ENCODE results near the gene UBL4A.

Gene UBL4A

DNA sequence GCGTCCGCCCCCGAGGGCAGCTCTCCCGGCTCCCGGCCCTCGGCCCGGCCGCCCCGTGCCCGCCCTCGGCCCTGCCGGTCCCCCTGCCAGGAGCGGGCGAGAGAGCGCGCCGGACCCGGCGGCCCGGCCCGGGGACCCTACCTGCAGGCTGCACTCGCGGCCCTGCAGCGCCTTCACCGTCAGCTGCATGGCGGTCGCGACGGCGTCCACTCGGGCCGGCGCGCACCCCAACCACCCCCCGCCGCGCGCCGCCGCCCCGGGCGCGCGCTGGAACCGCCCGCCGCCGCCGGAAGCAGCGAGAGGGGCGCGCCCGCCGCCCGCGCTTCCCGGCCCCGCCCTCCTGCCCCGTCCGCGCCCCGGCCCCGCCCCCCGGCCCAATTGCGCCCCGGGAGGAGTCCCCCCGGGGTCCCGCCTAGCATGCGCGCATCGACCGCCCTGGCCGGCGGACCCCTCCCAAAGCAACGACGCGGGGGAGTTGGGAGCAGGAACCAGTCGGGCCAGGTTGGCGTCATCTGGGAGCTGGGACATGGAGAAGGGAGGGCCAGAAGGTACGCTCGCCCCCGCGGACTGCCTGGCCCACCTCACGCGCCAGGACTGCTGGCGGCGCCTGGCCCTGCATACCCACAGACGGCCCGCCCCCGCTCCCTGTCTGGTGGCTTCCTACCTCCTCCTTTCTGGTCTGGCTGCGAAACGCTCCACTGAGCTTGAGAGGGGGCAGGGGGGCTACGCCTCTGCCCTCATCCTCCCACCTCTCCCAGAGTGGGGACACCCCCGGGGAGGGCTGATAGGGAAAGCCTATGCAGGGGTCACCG lies at the start of gene UBL4A:
Gene UBL4A (minus strand): TSS at position 220 of the 812 bp plus-strand sequence. CDS start 31 bp downstream, at position 189.
- peak; percentile 31 for DNase-seq (ENCODE audit: low read depth)

- no peak for DNase-seq (ENCODE audit: low read depth)
Observed at GRCh38 chrX:154535892-154536291, 49.5 kb upstream of the UBL4A start.

DNA sequence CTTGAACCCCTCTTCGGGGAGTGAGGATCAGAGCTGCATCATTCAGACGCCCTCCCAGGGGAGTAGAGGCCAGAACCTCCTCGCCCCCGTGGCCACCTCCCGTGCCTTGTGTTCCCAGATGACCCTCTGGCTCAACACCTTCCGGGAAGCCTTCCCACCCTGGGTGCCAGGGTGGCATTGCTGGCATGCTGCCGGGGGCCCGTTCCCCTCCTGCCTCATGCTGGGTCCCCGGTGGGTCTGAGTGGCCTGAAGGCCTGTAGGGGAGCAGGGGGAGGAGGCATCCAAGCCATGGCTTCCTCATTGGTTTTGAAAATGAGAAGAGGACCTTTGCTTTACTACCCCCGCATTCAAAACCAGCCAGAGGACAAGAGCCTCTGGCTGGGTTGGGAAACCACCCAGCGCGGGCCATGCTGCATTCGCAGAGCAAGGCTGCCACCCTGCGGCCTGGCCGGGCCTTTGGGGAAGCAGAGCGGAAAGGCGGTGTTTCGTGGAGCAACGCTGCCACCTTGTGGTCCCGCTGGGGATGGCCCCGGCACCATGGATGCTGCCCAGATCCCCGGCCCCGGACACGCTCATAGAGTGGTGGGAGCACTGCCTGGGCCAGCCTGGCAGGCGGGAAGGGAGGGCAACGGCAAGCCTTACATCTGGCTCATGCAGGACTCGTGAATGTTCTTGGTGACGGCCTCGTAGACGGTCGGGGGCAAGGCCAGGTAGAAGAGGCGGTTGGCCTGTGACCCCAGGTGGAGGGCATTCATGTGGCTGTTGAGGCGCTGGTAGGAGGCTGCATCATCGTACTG lies 48.3 kb upstream of the UBL4A start:
- DNase-seq (ENCODE audit: low read depth) = peak; percentile 58

DNA sequence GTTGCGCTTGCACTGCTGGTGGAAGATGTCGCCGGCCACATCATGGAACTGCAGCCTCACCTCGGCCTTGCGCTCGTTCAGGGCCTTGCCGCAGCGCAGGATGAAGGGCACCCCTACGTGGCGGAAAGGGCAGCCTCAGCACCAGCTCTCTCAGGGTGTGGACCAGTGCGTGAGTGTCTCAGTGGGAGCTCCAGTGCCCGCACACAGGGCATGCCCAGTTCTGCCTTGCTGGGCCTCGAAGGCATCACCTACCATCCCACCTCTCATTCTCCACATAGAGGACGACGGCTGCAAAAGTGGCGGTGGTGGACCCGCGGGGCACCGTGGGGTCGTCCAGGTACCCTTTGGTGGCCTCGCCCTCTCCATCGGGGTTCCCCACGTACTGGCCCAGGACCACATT lies 46.3 kb upstream of the UBL4A start:
- no peak for DNase-seq (ENCODE audit: low read depth)

- no peak for DNase-seq (ENCODE audit: low read depth)
Observed at GRCh38 chrX:154531626-154532025, 45.2 kb upstream of the UBL4A start.

GRCh38 chrX:154530286-154530685 lies 43.9 kb upstream of the UBL4A start:
- DNase-seq (ENCODE audit: low read depth) = no peak

DNA sequence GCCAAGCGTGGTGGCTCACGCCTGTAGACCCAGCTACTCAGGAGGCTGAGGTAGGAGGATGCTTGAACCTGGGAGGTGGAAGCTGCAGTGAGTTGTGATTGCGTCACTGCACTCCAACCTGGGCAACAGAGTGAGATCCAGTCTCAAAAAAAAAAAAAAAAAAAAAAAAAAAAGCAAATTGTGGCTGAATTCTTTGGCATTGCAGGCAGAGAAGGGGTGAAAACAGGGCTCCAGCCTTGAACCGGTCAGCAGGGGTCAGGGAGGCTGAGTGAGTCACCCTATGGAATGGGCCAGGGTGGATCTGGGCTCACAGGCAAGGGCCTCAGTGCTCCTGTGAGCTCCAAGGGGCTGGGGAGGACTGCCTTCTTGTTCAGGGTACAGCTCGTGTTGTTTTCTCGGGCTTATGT lies 42.8 kb upstream of the UBL4A start:
- no peak for DNase-seq (ENCODE audit: low read depth)

GRCh38 chrX:154526901-154527675 lies 40.7 kb upstream of the UBL4A start:
- no peak for DNase-seq (ENCODE audit: low read depth)

GRCh38 chrX:154525606-154526490 lies 39.4 kb upstream of the UBL4A start:
- no peak for DNase-seq (ENCODE audit: low read depth)

DNA sequence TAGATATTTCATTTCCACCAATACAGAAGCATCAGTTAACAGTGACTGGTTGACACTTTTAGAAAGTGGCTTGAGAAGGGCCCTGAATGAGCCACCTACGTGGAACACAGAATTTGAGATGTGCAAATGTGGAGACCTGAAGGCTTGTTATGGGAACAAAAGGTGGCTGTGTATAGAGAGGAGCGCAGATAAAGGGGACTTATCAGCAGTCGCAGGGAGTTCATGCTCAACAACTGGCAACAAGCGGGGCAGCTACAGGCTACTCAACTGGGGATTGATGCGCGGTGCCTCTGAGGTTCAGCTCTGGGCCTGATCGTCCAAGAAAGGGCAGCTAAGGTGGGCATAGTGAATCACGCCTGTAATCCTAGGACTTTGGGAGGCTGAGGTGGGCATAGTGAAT lies 33.0 kb upstream of the UBL4A start:
- no peak for DNase-seq (ENCODE audit: low read depth)

DNA sequence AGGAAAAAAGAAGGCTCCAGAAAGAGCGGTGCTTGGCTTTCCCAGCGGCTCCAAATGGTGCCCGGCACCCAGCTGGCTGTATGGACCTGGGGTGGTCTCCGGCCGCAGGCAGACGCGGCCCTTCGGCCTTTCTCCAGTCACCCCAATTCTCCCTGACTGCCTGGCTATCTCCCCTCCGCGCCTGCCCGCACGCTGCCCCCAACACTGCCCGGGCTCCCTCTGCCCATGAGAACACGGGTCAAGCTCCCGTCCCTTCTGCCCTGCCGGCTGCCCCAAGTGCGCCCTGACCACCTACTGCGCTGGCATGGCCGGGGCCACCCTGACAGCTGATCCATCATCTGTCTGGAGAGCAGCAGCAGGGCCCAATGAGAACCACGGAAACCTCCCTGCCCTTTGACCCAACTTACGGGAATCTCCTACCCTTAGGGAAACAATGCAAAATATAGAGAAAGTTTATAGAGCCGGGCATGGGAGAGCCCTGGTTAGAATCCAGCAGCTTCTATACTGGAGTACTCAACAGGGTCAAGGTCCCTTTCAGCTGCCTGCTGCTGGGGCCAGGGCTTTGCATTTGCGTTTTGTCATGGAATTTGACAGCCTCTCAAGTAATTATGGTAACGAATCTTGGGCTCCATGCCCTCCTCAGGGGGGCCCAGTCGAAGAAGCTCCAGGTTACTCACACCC lies 30.8 kb upstream of the UBL4A start:
- no peak for DNase-seq (ENCODE audit: low read depth)

GRCh38 chrX:154516656-154517100 lies 30.3 kb upstream of the UBL4A start:
- DNase-seq (ENCODE audit: low read depth) = no peak

DNA sequence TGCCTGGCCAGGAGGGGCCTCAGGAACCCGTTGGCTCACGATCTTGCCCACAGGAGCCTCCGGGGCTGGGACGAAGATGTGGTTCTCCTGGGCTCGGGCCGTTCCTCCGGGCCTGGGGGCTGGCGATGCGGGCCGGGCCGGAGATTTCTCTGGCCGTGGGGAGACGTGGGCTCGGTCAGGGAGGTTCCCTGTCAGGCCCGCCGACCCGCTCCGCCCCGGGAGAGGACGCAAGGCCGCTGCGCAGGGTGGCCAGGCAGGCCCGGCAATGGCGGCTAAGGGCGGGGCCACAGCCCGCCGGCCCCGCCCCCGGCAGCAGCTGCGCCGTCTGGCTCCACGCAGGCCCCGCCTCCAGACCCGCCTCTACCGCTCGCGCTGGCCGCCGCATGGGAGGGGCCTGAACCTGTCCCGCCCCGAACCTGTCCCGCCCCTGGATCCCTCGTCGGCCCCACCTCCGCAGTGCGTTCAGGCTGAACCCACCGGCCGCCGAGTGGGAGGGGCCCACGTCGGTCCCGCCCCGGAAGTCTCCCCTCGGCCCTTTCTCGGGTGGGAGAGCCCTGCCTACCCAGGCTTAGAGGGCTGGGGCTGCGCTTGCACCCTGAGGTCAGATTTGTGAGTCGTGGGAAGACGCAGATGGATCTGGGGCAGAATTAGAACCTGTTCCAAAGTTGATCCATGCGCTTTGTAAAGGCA lies 29.7 kb upstream of the UBL4A start, which contains the start of gene FAM3A:
Gene FAM3A (minus strand): TSS at position 267 of the 690 bp plus-strand sequence. CDS start 460 bp downstream, outside the sequence.
- peak; percentile 73 for DNase-seq (ENCODE audit: low read depth)

GRCh38 chrX:154515090-154515965 lies 28.9 kb upstream of the UBL4A start:
- no peak for DNase-seq (ENCODE audit: low read depth)

GRCh38 chrX:154513716-154514115 lies 27.3 kb upstream of the UBL4A start:
- DNase-seq (ENCODE audit: low read depth) = no peak

GRCh38 chrX:154512879-154513553 lies 26.6 kb upstream of the UBL4A start:
- no peak for DNase-seq (ENCODE audit: low read depth)

DNA sequence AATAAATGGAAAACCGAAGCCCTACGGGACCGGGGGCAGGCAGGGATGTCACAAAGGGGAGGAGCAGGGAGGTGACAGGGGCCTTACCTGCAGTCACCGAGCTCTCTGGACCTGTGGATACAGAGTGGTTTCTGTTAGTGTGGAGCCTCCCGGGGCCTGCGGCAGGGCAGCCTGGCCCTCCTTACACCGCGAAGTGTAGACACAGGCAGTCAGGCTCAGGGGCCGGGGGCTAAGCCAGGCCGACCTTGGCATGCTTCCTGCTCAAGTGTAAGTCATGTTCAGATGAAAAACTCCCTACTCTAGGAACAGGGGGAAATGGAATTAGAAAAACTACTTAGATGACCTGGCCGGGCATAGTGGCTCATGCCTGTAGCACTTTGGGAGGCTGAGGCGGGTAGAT lies 25.3 kb upstream of the UBL4A start:
- no peak for DNase-seq (ENCODE audit: low read depth)

DNA sequence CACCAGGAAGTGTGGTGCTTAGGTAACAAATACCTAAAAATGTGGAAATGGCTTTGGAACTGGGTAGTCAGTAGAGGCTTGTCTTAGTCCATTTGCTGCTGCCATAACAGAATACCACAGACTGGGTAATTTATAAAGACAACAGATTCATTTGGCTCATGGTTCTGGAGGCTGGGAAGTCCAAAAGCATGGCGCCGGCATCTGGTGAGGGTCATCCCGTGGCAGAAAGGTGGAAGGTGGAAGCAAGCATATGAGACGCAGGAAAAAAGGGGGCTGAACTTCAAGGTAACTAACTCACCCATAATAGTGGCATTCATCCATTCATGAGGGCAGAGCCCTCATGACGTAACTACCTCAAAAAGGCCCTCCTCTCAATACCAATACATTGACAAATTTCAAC lies 23.0 kb upstream of the UBL4A start:
- DNase-seq (ENCODE audit: low read depth) = no peak

DNA sequence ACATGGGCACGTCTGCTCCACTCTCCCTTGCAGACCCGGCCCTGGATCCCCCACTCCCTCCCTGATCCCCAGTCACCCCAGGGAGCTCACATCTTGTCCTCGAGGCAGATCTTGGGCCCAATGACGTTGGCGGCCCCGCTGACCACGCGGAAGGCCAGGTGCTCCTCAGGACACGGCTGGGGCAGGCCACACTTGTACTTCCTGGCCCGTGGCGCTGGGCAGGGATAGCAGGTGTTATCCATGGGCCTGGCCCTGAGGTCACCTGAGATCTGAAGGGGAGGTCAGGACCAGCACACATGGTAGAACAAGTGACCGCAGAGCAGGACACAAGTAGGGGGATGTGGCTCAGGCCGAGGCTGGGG lies 21.9 kb upstream of the UBL4A start:
- DNase-seq (ENCODE audit: low read depth) = no peak
